Endothelial cell of umbilical vein (primary cell): ENCODE measurements around the gene L3MBTL4.

Experiments
- CTCF ChIP-seq, 2 donors: IDR thresholded peaks; 1 replicate in 1 of 2; 2 replicates in 1 of 2; pipeline ENCODE4 v1.5.1; 2011; ENCODE audit warnings: low read length in 2 of 2, mild to moderate bottlenecking in 2 of 2, moderate library complexity in 2 of 2, control low read depth in 1 of 2, inconsistent platforms in 1 of 2, low read depth in 1 of 2; ENCODE audit not compliant: insufficient read depth in 1 of 2; ENCODE audit errors: extremely low read depth in 1 of 2
- EZH2 ChIP-seq: IDR thresholded peaks from 2 replicates; pipeline ENCODE4 v1.6.1; 2012; ENCODE audit warnings: borderline replicate concordance, low read depth, mild to moderate bottlenecking, moderate library complexity, low read length, inconsistent platforms; ENCODE audit not compliant: severe bottlenecking
- FOS ChIP-seq: IDR thresholded peaks from 2 replicates; pipeline ENCODE4 v1.6.1; 2011; ENCODE audit warnings: mild to moderate bottlenecking, low read length, moderate library complexity, borderline replicate concordance; ENCODE audit not compliant: insufficient read depth
- GATA2 ChIP-seq: IDR thresholded peaks from 2 replicates; pipeline ENCODE4 v1.7.0; 2011; ENCODE audit warnings: low read depth, mild to moderate bottlenecking, moderate library complexity, mixed read lengths, low read length; ENCODE audit not compliant: insufficient read length, insufficient read depth
- JUN ChIP-seq: IDR thresholded peaks from 2 replicates; pipeline ENCODE4 v1.6.1; 2011; ENCODE audit warnings: borderline replicate concordance, low read depth; ENCODE audit not compliant: insufficient read length, insufficient read depth
- MAX ChIP-seq: IDR thresholded peaks from 2 replicates; pipeline ENCODE4 v1.6.1; 2011; ENCODE audit not compliant: insufficient read depth, insufficient read length
- MYC ChIP-seq: IDR thresholded peaks from one replicate; pipeline ENCODE4 v1.6.1; 2011; ENCODE audit warnings: mild to moderate bottlenecking, low read depth, low read length
- POLR2A ChIP-seq: IDR thresholded peaks from 2 replicates; pipeline ENCODE4 v1.6.1; 2012; ENCODE audit warnings: low read depth, mild to moderate bottlenecking, control low read depth, low read length
- POLR2AphosphoS5 ChIP-seq: IDR thresholded peaks from 2 replicates; pipeline ENCODE4 v1.6.1; 2012; ENCODE audit warnings: low read depth, mild to moderate bottlenecking, control low read depth, low read length, moderate library complexity; ENCODE audit not compliant: insufficient read depth

- TF ChIP-seq CTCF (IDR thresholded peaks at IDR 0.05; ENCODE audit: extremely low read depth in 1 of 2, insufficient read depth in 1 of 2, low read depth in 1 of 2, low read length in 2 of 2) (no peak), POLR2A (no peak), EZH2 (no peak), MAX (no peak), POLR2AphosphoS5 (no peak), MYC (no peak), JUN (no peak), FOS (no peak), GATA2 (no peak)
Measured at GRCh38 chr18:6397931-6398566, 16.7 kb downstream of the L3MBTL4 start.
